ENCODE measurements around the gene ADAD1.

ADAD1 gene

GRCh38 chr4:122378711-122379110, at the start of gene ADAD1:
ADAD1 (plus strand) TSS chr4:122379011; CDS start chr4:122380070, 1,059 bp downstream.
- H3K4me3 ChIP-seq (ENCODE audit: low read length) = no peak within 1 kb of the TSS
- TF ChIP-seq CTCF (conservative IDR thresholded peaks at IDR 0.05; ENCODE audit: low read length) = no peak
- no peak for DNase-seq (ENCODE audit: low read depth)

DNA sequence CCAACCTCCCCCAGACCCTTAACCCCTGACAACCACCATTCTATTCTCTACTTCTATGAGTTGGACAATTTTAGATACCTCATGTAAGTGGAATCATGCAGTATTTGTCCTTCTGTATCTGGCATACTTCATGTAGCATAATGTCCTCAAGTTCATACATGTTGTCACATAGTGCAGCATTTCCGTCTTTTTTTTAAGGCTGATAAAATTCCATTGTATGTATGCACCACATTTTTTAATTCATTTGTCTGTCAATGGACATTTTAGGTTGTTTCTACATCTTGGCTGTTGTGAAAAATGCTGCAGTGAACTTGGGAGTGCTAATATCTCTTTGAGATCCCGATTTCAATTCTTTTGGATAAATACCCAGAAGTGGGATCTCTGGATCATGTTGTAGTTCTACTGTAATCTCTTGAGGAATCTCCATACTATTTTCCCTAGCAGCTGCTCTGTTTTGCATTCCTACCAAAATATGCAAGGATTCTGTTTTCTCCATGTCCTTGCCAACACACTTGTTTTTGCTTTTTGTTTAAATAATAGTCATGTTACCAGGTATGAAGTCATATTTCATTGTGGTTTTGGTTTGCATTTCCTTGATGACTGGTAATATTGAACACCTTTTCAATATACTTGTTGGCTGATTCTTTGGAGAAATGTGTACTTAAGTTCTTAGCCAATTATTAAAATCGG, 48.8 kb upstream of the ADAD1 start:
- TF ChIP-seq CTCF (conservative IDR thresholded peaks at IDR 0.05; ENCODE audit: low read length) = no peak
- peak; percentile 83 for DNase-seq (ENCODE audit: low read depth)
- no peak overlapping the region for H3K4me3 ChIP-seq (ENCODE audit: low read length)

GRCh38 chr4:122331195-122331594, 47.6 kb upstream of the ADAD1 start:
- DNase-seq (ENCODE audit: low read depth) = no peak
- TF ChIP-seq CTCF (conservative IDR thresholded peaks at IDR 0.05; ENCODE audit: low read length) = no peak
- no peak overlapping the region for H3K4me3 ChIP-seq (ENCODE audit: low read length)

DNA sequence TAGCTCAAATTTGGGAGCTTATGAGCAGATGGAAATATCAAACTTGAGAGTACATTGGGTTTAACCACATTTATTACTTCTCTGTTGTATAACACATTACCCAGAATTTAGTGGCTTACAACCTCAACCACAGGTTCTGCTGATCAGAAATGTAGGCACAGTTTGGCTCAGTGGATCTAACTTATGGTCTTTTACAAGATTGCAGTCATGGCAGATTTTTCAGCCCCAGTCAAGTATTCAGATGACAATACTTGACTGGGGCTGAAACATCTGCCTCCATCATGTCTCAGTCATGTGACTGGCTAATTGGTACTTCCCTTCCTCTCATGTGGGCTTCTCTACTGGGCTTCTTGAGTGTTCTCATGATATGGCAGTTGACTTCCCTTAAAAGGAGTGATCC, 44.0 kb upstream of the ADAD1 start:
- DNase-seq (ENCODE audit: low read depth) = no peak
- H3K4me3 ChIP-seq (ENCODE audit: low read length) = no peak overlapping the region
- TF ChIP-seq CTCF (conservative IDR thresholded peaks at IDR 0.05; ENCODE audit: low read length) = no peak

GRCh38 chr4:122341886-122342285, 36.9 kb upstream of the ADAD1 start:
- no peak for TF ChIP-seq CTCF (conservative IDR thresholded peaks at IDR 0.05; ENCODE audit: low read length)
- DNase-seq (ENCODE audit: low read depth) = peak; percentile 88
- H3K4me3 ChIP-seq (ENCODE audit: low read length) = no peak overlapping the region

GRCh38 chr4:122346036-122346435, 32.8 kb upstream of the ADAD1 start:
- peak; percentile 17 for DNase-seq (ENCODE audit: low read depth)
- H3K4me3 ChIP-seq (ENCODE audit: low read length) = no peak overlapping the region
- no peak for TF ChIP-seq CTCF (conservative IDR thresholded peaks at IDR 0.05; ENCODE audit: low read length)

- DNase-seq (ENCODE audit: low read depth) = no peak
- TF ChIP-seq CTCF (conservative IDR thresholded peaks at IDR 0.05; ENCODE audit: low read length) = no peak
- H3K4me3 ChIP-seq (ENCODE audit: low read length) = no peak overlapping the region
Observed at GRCh38 chr4:122346503-122346902, 32.3 kb upstream of the ADAD1 start.

Measured in AG10803 (cell line).